GM21526 (cell line): ENCODE results near the gene PROCA1.
"Not testable (repeated sequence)": the region's sequence is repeated elsewhere in the genome, so short reads cannot be mapped to it uniquely, and the experiment has no call there.

ENCODE experiments used
- ATAC-seq: cut with Tn5 transposase; IDR thresholded peaks from one replicate; pipeline ENCODE4 v1.9.1; 2021; ENCODE audit warnings: moderate library complexity; ENCODE audit not compliant: unreplicated experiment, low FRiP score

Gene PROCA1

DNA sequence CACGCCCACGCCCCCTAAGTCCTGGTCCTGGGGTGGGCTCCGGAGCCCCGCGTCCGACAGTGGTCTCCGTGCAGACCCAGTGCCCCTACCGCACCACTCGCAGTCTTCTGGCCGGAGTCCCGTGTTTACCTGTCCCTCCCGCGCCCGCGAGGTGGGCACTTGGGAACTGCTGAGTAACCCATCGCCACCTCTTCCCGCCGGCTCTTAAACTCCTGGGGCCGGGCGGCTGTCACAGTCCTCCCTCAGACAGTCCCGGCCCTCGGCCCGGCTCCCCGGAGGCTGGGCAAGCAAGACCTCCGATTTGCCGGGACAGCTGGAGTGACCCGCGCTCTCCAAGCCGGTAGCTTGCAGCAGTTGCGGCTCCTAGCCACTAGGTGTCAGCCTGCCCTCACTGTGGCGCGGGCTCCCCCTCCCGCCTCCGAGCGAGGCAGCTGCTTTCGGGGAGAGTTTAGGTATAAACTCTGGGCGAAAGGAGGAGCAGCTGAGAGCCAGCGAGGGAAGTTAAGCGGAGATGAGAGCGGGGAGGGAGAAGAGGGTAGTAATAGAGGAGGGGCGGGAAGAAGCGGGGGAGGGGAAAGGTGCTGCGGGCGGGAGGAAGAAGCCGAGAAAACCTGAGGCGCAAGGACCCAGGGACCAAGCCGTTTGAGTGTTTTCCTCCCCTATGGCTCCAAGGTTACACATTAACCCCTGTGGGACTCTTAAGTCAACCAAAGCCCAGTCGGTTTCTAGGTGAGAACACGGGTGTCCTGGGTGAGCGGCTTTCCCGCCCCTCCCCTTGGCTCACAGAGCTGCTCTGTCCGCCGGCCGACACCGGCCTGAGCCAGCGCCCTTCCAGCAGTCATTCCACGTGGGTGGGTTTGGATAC, 15.2 kb upstream of the PROCA1 start:
- peak; percentile 33 for ATAC-seq

DNA sequence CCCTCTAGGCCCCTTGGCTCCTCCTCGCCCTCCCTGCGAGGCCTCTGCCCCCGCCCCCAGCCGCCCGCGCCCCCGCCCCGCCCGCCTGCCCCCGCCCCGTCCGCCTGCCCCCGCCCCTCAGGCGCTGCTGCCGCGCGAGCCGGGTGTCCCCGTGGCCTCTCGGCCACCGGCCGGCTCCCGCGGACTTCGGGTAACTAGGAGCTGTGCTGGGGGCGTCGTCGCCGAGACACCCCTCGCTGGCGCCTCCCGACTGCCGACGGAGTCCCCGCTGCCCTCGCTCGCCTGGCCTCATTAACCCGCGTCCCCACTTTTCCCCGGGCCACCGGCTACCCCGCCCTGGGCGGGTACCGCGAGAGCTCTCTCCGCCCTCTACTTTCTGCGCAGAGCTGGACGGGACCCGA, 14.5 kb upstream of the PROCA1 start, which contains the start of gene TLCD1:
TLCD1 (minus strand) TSS at position 8 of the 401 bp plus-strand sequence. CDS start 136 bp downstream, outside the sequence.
- ATAC-seq: peak; percentile 12

GRCh38 chr17:28725660-28726225, 14.1 kb upstream of the PROCA1 start:
- ATAC-seq: peak; percentile 12

DNA sequence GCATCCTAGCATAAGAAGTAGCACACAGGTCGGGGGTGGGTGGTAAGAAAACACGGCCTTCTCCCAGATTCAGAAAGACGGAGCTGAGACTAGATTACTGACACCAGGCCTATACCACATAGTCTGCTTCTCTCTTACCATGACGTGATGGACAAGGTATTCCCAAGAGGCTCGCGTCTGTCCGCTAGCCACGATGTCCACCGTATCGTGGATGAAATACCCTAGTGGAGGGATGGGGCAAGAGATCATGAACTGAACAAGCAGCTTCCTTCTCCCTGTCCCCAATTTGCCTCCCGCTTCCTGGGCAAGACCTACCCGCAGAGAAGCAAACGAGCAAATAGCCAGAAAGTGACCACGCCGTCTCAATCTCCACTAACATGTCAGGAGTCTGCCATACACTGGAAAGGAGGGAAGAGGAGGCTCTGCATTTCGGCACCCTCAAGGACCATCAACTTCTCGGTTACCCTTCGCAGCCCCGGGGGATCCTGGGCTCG, 13.5 kb upstream of the PROCA1 start:
- ATAC-seq: no peak

- ATAC-seq: no peak
These were observed 12.9 kb upstream of the PROCA1 start for GRCh38 chr17:28724500-28725165.

GRCh38 chr17:28723836-28724499, 12.3 kb upstream of the PROCA1 start:
- ATAC-seq: not testable (repeated sequence)

- no peak for ATAC-seq
These were observed 11.6 kb upstream of the PROCA1 start for GRCh38 chr17:28723159-28723835.

- ATAC-seq: no peak
These were observed 10.9 kb upstream of the PROCA1 start for GRCh38 chr17:28722417-28723158.

DNA sequence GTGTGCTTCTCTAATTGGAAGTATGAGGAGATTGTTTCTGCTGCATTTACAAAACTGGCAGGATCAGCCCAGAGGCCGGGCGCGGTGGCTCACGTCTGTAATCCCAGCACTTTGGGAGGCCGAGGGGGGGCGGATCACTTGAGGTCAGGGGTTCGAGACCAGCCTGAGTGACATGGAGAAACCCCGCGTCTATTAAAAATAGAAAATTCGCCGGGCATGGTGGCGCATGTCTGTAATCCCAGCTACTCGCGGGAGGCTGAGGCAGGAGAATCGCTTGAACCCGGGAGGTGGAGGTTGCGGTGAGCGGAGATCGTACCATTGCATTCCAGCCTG, 9.3 kb upstream of the PROCA1 start:
- not testable (repeated sequence) for ATAC-seq

GRCh38 chr17:28720247-28720996, 8.7 kb upstream of the PROCA1 start:
- ATAC-seq: no peak

GRCh38 chr17:28719021-28719433, 7.3 kb upstream of the PROCA1 start:
- ATAC-seq: peak; percentile 0

DNA sequence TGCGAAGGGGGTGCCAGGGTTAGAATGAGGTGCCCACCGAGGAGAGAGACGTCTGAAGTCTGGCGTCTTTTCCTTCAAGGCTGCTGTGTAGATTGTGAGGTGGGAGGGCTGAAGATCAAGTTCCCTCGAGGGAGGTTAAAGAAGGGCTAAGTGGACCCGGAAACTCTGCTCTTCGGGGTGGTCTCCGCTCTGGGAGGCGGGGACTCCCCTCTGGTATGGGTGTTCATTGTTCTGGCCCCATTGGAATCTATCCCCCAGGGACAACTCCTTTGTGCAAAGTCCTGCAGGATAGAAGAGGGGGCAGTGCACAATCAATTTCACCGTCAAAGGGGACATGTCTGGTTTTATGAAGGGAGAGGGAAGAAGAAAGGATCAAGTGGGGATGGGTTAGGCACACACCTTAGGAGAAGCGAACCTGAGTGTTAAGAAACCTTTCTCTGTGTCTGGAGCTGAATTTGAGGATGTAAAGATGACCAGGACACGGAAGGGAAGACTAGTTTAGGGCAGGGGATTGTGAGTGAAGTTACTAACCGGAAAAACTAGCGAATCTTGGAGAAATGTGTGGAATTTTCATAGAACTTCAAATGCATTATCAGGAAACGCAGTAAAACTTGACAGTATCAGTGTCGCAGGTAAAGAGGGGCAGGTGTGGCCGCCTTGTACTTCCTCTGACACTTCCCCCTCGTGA, 6.8 kb upstream of the PROCA1 start:
- ATAC-seq: no peak

DNA sequence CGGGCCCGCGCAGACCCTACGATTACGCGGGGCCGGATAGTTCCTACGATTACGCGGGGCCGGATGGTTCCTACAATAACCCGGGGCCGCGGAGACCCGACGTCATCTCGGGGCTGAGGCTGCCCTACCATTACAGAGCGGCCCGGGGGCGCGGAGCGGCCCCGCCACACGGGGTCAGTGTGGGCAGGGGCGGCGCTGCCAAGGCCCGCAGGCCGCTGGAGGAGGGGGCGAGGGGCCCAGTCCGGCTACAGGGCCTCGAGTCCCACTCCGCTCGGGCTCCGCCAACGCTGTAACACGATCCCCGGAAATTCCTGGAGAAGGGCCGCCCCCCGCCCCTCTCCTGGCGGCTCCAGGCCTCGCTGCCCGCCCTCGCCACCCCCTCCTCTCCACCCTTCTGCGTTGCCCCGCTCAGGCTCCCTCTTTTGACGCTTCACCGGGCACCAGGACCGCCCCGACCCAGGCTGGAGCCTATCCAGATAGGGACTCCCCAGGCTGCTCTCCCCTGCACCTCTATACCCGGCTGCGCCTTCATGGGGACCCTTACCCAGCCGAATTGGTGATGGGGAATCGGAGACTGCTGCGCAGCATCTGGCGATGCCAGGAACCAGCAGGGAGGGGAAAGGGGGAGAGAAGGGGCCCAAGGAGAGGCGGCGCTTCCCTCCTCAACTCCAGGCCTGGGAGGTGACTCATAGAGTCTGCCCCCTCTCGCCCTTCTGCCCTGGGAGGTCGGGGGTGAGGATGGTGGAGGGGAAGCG, 6.1 kb upstream of the PROCA1 start, which contains the start of gene RAB34:
RAB34 (minus strand) TSS at position 291 of the 755 bp plus-strand sequence. CDS start 602 bp downstream, outside the sequence.
- ATAC-seq: no peak

GRCh38 chr17:28716740-28717577, 5.3 kb upstream of the PROCA1 start:
- no peak for ATAC-seq

DNA sequence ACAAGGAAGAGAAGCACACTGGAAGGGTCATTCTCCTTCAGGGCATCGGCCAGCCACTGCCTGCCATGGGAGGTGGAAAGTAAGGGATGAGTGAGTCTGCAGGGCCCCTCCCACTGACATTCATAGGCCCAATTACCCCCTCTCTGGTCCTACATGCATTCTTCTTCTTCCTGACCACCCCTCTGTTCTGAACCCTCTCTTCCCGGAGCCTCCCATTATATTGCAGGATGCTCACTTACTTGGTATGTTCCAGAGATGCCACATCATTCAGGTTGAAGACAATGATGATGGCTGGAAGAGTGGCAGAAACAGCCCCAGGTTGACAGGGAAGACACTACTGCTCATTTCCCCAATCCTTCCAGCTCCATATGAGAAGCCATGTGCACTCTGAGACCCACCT, 3.5 kb upstream of the PROCA1 start:
- no peak for ATAC-seq

DNA sequence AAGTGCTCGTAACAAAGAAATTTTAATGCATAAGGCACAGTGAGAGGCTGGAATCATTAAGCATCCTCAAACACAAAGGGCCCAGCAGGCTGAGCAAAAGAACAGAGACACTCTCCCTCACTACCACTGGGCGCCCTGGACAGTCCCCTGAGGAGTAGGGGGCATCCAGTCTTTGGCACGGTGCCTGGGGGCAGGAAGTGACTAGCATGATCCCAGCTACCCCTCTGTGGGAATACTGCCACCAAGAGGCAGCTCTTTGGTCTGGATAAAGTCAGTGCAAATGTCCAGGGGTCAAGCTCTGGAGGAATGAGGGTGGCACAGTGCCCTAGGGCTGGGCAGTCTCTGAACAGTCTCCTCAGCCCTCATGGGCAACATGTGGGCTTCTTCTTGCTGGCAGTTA, 2.6 kb upstream of the PROCA1 start:
- no peak for ATAC-seq
